Prostate gland (tissue), 2 donors: ENCODE data around the gene ASB11.

ENCODE experiments used
- POLR2AphosphoS5 ChIP-seq: sonication (generic); formaldehyde crosslinking; IDR thresholded peaks from one replicate; pipeline ENCODE4 v1.6.1; 2017; ENCODE audit warnings: antibody characterized with exemption
- TF ChIP-seq, protein P1 (sequence below), 4 experiments: fragments of 200-600 bp in 2 of 4; fragments of 450-650 bp in 2 of 4; sonication (generic) in 2 of 4; IDR thresholded peaks; 1 replicate in 3 of 4; 2 replicates in 1 of 4; pipeline ENCODE4 v1.5.1; 2016 to 2019; ENCODE audit warnings: antibody characterized with exemption in 4 of 4, mild to moderate bottlenecking in 2 of 4, moderate library complexity in 2 of 4

DNA sequence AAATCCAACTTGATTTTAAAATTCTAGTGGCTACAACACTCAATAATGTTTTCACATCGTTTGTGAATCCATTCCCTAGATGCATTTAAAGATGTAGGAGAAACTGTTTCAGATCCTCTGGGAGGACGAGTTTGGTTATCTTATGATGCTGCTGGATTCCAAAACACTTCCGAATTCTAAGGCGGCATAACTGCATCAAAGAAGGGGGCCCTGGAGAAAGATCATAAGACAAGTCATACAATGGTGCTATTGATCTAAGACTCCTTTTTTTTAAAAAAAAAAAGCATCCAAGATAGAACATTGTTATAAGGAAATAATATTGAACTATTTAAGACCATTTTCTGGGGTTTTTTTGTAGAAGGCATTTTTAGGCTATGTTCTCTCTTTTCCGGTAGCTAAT is 71.0 kb downstream of the ASB11 start:
- TF ChIP-seq, protein P1, sequence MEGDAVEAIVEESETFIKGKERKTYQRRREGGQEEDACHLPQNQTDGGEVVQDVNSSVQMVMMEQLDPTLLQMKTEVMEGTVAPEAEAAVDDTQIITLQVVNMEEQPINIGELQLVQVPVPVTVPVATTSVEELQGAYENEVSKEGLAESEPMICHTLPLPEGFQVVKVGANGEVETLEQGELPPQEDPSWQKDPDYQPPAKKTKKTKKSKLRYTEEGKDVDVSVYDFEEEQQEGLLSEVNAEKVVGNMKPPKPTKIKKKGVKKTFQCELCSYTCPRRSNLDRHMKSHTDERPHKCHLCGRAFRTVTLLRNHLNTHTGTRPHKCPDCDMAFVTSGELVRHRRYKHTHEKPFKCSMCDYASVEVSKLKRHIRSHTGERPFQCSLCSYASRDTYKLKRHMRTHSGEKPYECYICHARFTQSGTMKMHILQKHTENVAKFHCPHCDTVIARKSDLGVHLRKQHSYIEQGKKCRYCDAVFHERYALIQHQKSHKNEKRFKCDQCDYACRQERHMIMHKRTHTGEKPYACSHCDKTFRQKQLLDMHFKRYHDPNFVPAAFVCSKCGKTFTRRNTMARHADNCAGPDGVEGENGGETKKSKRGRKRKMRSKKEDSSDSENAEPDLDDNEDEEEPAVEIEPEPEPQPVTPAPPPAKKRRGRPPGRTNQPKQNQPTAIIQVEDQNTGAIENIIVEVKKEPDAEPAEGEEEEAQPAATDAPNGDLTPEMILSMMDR (IDR thresholded peaks at IDR 0.05) = no peak
- TF ChIP-seq POLR2AphosphoS5 = no peak
